CD1c-positive myeloid dendritic cell (primary cell): ENCODE measurements around the gene HELZ2.
A peak's percentile ranks its signal among the peaks of the same experiment; 100 is the strongest.
"Not testable (repeated sequence)": the region's sequence is repeated elsewhere in the genome, so short reads cannot be mapped to it uniquely, and the experiment has no call there.

Experiments used
- DNase-seq: peaks from one replicate; pipeline ENCODE4 v3.0.0-alpha.2; 2016; ENCODE audit errors: extremely low spot score

The HELZ2 gene

GRCh38 chr20:63580796-63581461 is 6.9 kb upstream of the HELZ2 start:
- DNase-seq = peak; percentile 63

GRCh38 chr20:63579017-63579694 is 5.1 kb upstream of the HELZ2 start:
- peak; percentile 18 for DNase-seq

DNA sequence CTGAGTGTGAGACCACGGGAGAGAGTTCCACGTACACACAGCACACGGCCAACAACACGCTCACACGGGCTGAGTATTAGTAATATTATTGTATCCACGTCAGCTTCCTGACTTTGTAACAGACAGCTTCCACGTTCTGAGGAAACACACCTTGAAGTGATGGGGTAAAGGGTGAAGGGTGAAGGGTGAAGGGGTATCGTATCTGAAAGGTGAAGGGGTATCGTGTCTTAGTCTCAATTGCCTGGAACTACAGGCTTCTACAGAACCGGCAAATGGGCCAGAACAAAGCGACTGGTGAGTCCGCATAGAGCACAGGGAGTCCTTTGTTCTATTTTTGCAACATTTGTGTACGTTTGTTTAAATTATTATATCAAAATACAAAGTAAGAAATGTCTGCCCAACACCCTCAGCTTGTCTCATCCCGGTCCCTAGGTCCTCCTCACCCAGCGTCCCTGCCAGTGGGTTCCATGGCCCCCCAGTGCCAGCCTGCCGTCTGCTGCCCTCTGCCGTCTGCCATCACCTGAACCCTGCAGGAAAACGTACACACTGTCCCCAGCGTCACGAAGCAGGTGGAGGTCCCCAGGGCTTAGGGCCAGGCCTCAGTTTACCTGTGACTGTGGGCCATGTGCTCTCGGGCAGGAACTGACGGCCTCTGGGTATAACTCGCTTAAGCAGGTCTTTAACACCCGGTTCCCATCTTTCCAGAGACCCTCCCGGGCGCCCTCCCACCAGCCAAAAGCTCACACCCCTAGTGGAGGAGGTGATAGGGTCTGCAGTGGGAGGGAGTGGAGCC is 4.4 kb upstream of the HELZ2 start:
- DNase-seq = no peak

DNA sequence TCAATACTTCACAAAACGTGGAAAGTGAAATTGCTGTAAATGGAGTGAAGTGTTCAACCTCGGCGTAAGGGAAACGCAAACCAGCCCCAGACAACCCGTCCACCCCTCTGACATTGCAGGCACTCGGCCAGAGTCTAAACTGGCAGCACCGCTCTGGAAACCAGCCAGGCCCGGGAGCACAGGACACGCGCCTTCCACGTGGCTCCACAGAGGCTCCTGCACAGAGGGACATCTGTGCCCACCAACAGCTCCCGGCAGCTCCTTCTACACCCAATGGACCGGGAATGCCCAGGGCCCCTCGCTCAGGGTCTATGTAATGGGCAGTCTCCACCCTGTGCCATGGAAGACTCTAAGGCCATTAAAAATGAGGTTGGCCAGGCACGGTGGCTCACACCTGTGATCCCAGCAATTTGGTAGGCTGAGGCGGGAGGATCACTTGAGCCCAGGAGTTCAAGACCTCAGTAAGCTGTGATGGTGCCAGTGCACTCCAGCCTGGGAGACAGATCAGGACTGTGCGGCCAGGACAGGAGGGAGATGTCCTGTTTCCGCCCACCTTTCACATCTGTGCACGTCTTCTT is 3.4 kb upstream of the HELZ2 start:
- DNase-seq = no peak

- no peak for DNase-seq
Measured at GRCh38 chr20:63576311-63576710, 2.3 kb upstream of the HELZ2 start.

DNA sequence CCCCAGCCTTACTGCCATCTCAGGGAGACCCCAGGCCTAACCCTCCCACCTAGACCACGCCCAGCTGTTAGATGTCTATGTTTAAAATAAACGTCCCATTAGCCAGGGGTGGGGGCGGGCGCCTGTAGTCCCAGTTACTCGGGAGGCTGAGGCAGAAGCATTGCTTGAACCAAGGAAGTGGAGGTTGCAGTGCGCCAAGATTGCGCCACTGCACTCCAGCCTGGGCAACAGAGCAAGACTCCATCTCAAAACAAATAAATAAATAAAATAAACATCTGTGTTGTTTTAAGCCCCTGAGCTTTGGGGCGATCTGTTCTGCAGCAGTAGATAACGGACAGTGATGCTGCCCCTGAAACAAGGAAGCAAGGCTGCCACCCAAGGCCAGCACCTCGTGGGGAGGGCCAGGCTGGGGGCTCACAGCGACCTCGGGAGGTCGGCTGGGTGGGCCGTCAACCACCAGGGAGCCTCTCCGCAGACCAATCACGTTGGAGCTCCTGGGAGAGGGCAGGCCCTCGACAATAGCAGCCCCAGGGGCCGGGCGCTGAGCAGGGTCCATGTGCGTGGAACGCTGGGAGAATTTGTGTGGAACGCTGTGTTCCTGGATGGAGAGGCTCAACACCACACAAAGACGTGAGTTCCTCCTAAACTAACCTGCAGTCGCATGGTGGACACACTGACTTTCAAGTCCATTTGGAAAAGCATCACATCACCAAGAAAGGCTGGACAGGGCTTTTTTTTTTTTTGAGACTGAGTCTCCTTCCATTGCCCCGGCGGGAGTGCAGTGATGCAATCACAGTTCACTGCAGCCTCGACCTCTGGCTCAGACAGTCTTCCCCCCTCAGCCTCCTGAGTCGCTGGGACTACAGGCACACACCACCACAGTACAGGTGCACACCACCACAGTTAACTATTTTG is 1.0 kb upstream of the HELZ2 start:
- DNase-seq = no peak

- no peak for DNase-seq
Measured at GRCh38 chr20:63573647-63574131, 350 bp downstream of the HELZ2 start.

- DNase-seq = no peak
Measured at GRCh38 chr20:63572788-63573646, 1.0 kb downstream of the HELZ2 start.

DNA sequence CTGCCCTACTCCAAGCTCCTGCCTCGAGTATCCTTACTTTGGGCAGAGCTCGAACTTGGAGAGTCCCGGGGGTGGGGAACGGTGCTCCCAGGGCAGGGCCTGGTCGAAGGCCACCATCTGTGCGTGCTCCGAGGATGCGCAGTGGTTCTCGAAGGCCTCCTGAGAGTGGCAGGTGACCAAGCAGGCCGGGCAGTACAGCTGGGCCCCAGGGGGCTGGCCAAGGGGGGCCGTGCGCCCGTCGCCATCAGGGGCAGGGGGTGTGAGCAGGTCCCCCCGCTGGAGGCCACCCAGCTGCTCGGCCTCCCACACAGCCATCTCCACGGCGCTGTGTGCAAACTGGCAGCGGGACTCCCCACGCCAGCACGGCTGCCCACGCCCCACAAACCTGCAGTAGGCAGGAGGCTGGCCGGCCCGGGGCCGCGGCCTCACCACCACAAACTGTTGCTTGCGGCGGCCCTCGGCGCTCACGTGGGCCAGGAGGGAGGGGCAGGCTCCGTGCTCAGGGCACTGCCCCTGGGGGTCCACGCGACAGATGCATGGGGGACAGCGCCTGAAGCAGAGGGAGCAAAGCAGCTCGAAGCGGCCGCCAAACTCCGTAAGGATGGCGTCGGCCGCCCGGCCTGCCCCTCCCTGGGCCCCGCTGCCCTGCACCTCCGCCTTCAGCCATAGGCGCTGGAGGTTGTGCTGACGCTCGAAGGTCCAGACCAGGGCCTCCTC is 1.8 kb downstream of the HELZ2 start:
- no peak for DNase-seq

- not testable (repeated sequence) for DNase-seq
Measured at GRCh38 chr20:63571087-63571478, 3.0 kb downstream of the HELZ2 start.

DNA sequence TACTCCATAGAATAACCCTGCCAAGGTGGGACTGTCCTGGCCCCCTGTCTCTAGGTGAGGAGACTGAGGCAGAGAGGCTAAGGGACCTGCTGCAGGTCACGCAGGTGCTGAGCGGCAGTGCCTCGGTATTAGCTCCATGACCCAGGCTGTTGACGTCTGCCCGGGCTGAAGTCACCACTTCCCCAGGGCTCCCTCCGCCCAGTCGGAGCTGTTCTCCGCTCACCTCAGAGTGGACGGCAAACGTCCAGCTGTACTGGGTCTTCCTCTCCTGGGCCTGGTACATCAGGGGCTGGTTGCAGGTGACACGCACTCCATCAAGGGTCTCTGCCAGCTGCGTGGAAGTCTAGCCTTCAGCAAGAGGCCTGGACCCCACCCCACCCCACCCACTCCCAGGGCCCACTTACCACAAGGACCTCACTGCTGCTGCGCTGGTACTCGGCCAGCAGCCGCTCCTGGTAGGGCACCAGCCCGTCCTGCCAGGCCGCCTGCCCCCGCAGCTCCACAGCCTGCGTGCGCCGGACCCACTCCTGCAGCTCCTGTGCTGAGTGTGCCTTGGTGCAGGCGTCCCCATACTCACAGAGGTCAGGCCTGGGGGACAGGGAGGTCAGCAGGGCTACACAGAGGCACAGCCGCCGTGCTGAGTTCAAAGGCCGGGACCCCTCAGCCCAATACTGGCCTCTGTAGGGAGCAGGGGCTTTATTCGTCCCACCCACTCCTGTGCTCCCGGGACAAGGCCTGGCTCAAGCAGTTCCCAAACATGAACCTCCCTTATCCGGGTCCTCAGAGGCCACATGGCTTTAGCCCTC is 3.6 kb downstream of the HELZ2 start:
- no peak for DNase-seq

DNA sequence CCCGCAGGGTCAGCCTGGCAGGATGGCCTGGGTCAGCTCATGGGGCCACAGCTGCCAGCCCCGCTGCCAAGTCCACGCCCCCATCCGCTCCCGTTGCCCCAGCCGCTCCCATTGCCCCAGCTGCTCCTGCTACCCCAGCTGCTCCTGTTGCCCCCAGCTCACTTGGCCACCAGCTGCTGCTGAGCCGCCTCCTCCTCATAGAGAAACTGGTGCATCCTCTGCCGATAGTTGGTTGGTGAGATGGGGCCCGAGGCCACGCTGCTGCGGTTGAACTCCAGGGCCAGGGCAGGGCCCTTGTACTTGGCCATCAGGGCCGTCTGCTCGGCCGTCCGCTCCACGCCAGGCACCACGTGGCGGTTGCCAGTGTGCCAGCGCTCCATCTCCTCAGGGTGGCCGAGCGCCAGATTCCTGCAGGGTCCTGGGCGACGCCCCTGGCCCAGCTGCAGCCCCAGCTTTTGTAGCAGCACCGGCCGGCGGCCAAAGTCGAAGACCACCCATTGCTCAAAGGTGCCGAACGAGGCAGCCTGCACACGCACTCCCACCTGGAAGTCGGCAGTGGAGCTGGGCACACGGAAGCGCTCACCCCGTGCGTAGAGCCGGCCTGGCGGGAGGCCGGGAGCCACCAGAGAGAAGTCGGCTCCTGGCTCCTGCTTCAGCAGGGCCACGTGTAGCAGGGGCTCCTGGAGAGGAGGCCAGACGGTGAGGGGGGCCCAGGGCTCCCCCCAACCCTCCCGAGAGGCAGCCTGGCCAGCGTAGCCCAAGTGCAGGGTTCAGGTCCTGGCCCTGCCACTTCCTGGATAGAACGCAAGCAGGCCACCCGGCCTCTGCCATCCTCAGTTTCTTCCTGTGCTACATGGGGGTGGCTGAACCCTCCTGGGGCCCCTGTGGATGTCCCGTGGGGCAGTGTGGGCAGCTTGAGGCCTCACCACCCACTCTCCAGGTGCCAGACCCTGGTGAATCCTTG is 4.8 kb downstream of the HELZ2 start:
- DNase-seq = no peak

GRCh38 chr20:63568170-63568981 is 5.7 kb downstream of the HELZ2 start:
- DNase-seq = no peak

DNA sequence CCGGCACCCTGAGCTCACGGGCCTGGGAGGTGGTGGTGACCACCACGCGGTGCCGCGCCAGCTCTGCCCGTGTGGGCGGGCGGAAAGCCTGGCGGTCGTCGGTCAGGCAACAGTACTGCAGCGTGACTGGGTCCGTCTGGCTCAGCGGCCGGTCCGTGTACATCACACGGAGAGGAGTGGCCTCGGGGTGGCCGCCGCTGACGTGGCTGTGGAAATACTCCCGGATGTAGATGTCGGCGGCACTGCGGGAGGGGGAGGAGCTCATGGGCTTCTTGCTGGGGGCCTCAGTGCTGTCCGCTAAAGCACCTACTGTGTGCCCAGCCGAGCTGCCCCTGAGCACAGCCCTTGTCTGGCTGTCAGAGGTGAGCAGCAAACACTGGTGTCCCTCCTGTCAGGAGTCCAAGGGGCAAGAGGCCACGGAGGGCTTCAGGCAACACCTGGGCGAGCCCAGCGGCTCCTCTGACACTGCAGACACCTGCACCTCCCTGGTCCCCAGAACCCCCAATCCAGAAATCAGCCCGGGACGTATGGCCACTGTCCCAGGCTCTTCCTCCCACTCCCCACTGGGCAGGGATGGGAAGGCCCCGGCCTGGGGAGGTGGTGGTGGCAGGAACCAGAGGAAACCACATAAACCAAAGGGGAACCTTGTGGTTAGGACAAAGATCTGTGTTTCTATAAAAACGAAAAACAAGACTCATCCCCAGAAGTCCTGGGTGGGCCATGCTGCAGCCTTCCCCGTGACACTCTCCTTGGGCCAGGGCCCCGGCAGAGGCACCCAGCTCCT is 6.5 kb downstream of the HELZ2 start:
- DNase-seq = peak; percentile 92

GRCh38 chr20:63567136-63567385 is 7.0 kb downstream of the HELZ2 start:
- no peak for DNase-seq
